GM06990 (cell line): ENCODE results near the gene SLX9.

Experiments used
- DNase-seq: peaks from one replicate; pipeline ENCODE4 v3.0.0-alpha.2; 2011; ENCODE audit not compliant: insufficient read length; ENCODE audit errors: extremely low read depth
- H3K27me3 ChIP-seq: replicated peaks from 2 replicates; pipeline ENCODE4 v1.6.0; 2011; ENCODE audit warnings: low read length; ENCODE audit not compliant: control insufficient read depth, insufficient read depth
- H3K36me3 ChIP-seq: 2 replicates; pipeline ENCODE4 v1.5.1; 2011; ENCODE audit warnings: low read length; ENCODE audit not compliant: control insufficient read depth, insufficient read depth
- H3K4me3 ChIP-seq: replicated peaks from 2 replicates; pipeline ENCODE4 v1.5.1; 2011; ENCODE audit warnings: low read depth, mild to moderate bottlenecking, control low read depth, low read length
- TF ChIP-seq, protein P1 (sequence below): IDR thresholded peaks from 2 replicates; pipeline ENCODE4 v1.5.1; 2011; ENCODE audit warnings: low read length, control low read depth, mild to moderate bottlenecking, inconsistent platforms; ENCODE audit not compliant: insufficient read depth, poor library complexity, severe bottlenecking

The SLX9 gene

DNA sequence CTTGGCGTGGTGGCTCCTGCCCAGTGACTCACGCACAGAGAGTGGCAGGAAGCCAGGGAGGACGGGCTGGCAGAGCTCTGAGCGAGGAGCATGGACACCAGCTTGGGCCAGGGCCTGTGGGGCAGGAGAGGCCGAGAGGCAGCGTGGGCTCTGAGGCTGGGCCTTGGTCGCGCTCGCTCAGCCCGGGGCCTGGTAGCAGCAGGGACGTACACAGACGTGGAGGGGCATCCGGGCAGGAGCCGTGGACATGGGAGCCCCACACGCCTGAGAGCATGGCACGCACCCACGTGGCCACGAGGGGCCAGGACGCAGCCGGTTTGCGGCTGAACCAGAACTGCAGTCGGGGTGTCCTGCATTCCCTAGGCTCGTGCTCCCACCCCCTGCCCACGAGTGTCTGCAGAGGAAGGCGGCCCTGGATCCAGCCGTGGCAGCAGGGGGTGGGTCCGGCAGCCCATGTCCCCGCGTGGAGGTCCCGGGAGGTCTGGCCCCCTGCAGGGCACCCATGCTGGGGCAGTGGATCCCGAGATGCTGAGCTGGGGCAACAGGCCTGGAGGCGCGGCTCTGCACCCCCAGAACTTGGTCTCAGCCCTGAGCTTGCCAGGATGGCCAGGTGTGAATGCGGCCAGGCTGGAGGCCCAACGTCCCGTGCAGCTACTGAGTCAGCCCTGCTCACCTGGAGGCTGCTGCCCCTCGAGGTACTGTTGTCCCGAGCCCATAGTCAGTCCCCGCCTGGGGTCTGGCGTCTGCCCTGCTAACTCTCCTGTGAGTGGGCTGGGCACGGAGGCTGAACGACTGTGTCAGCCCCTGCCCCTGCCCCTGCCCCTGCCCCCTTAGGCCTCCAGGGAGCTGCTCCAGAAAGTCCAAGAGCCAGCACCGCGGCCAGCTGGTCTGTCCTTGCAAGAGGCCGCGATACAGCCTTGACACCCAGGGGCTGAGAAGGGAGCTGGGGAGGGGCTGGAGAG lies 61.6 kb downstream of the SLX9 start:
- Histone ChIP-seq H3K4me3 (no peak overlapping the region), H3K36me3 (no peaks in the 10 kb centered on the region), H3K27me3 (no peaks in the 10 kb centered on the region; the same call in 1 of the 2 replicates)
- no peak for DNase-seq
- TF ChIP-seq, protein P1, sequence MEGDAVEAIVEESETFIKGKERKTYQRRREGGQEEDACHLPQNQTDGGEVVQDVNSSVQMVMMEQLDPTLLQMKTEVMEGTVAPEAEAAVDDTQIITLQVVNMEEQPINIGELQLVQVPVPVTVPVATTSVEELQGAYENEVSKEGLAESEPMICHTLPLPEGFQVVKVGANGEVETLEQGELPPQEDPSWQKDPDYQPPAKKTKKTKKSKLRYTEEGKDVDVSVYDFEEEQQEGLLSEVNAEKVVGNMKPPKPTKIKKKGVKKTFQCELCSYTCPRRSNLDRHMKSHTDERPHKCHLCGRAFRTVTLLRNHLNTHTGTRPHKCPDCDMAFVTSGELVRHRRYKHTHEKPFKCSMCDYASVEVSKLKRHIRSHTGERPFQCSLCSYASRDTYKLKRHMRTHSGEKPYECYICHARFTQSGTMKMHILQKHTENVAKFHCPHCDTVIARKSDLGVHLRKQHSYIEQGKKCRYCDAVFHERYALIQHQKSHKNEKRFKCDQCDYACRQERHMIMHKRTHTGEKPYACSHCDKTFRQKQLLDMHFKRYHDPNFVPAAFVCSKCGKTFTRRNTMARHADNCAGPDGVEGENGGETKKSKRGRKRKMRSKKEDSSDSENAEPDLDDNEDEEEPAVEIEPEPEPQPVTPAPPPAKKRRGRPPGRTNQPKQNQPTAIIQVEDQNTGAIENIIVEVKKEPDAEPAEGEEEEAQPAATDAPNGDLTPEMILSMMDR = no peak

DNA sequence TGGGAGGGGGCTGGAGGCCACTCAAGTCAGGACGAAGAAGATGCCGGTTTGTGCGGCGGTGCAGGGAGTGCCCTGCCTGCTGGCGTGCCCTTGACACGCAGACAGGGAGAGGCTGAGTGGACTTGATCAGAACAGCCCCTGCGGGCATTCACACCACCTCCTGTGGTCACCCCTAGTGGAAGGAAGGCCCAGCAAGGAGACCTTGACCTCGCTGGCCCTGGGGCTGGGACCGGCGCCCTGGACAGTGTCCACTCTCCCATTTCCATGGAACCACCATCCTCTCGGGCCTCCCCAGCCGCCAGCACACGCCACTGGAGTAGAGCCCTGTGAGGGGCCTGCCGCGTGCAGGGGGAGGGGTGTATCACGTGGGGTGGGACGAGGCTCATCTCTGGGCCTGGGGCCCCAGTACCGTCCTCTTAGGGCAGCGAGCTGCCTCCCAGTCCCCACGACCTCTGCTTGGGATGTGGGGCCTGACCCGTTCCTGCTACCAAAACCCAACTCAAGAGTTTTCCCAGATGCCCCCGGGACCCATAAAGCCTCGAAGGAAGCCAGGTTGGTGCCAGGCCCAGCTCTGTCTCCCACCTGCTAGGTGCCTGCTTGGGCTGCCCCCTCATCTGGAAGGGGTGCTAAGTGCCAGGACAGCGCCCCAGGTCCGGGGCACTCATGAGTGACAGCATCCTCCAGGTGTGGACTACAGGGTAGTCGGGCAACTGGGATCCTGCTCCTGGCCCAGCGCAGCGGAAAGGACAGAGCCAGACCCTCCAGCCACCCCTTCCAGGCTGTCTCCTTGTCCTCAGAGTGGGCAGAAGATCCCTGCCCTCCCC lies 62.8 kb downstream of the SLX9 start:
- DNase-seq = no peak
- Histone ChIP-seq H3K27me3 (no peaks in the 10 kb centered on the region; the same call in 1 of the 2 replicates), H3K4me3 (no peak overlapping the region), H3K36me3 (no peaks in the 10 kb centered on the region)
- TF ChIP-seq, protein P1 = no peak

DNA sequence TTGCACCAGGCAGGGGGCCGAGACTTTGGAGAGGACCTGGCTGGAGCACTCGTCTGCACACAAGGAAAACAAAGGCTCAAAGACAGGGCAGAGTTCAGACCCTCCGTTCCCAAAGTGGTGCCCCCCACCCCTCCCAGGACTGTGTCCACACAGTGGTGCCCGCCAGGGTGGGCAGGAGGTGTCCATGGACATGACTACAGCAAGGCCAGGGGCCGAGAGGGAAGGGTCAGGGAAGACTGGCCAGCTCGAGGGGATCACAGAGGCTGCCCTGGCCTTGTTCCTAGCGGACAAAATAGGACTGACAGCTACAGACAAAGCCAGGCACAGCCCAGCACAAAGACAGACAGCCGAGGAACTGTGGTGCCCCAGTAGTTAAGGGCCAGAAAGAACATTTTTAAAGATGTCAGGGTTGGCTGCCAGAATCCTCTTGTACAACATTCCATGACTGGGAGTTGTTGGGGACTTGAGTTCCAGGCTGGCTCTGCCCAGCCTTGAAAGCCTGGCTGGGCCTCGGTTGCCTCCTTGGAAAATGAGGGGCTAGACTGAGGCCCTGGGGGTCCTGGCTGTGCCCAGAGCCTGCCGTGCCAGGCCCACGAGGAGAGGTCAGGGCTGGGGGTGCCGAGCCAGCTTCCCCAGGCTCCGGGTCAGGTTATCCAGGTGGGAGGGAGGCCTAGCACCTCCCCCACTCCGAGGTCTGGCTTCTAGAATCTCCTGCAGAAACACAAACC lies 63.7 kb downstream of the SLX9 start:
- no peaks in the 10 kb centered on the region for H3K36me3 ChIP-seq
- TF ChIP-seq, protein P1 = no peak
- no peak for DNase-seq
- H3K27me3 ChIP-seq = no peaks in the 10 kb centered on the region; the same call in 1 of the 2 replicates
- H3K4me3 ChIP-seq = no peak overlapping the region

DNA sequence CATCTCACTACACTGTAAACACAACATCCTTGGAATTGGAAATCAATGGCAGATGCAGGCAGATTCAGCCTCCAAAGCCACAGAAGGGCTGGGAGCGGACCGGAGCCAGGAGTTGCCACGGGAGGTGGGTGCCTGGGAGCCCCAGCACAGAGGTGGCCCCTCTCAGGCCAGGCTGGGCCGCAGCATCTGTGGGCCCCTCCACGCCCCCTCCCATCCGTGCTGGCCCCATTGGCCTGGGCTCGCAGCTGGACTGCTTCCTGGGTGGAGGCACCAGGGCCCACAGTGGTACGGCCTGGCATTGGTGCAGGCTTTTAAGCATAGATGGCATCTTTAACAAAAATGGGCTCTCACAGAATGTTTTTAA lies 64.2 kb downstream of the SLX9 start:
- DNase-seq = no peak
- H3K27me3 ChIP-seq = no peaks in the 10 kb centered on the region; the same call in 1 of the 2 replicates

More for the DNA sequence above, 64.2 kb downstream of the SLX9 start:
- H3K4me3 ChIP-seq = no peak overlapping the region
- TF ChIP-seq, protein P1 = no peak
- no peaks in the 10 kb centered on the region for H3K36me3 ChIP-seq
